ENCODE measurements around the gene KLHL12. TPM values are rescaled to one million over a fixed set of nuclear protein-coding genes. Genes with fewer than 3 reads are reported as not detected.

KLHL12 gene
- total and polyA plus RNA-seq, 2 of the 8 experiments (the other 6 are each of a cell fraction or from before 2014, with no cell fraction given), result 27.2 to 33.3 TPM

DNA sequence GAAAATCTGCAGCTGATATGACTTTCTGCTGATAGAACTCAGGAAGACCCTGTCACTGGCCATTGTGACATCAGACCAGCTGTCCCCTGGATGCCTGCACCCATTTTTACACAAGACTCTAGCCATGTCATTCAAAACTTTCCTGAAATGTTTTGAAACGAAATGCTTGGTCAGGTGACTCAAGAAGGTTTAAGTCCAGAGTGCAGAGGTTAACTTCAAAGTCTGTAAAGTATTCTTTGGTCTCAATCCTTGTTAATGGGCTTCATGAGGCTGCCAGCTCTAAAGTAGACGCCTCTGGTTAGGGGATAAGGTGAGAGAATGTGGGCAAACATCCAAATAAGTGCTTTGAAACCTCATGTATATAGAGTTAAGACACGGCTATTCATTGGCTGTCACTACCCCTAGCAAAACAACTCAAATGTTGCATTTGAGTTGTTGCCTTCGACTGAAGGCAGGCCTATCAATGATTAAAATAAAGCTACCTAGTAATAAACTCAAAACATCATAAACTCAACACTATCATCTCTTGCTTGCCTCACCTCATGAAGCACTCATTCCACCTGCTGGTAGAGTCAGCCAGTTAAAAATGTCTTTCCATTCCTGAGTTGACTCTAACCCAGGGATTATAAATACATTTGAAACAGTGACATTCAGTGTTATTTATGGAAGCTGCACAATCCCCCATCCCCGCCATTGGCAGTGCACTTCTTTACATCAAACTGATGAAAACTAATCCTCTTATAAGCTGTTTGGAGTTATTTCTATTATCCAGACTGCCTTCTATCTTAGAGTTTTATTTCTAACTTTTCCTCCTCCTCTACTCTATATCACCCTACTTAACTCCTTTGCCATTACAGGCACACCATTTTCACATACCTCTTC is 64.1 kb downstream of the KLHL12 start:
- Histone ChIP-seq H4K5ac (ENCODE audit: insufficient read length, low read depth, low read length) (no peak overlapping the region), H3K4me3 (ENCODE audit: extremely low read depth in 1 of 4, insufficient read depth in 2 of 4, low read depth in 3 of 4, low read length in 4 of 4) (peak overlapping the region in 3 of 4 experiments; percentile 81 to 88 (median 88); a peak in 2 of 8 replicates), H4K8ac (ENCODE audit: extremely low read depth, insufficient read depth, low read length) (no peak overlapping the region), H2BK15ac (ENCODE audit: low read length) (no peak overlapping the region), H3K9me3 (ENCODE audit: insufficient read depth in 2 of 2, low read depth in 1 of 2, low read length in 1 of 2) (no peaks in the 10 kb centered on the region), H3K9ac (replicated peaks in 1 of 4; ENCODE audit: extremely low read depth in 1 of 4, low read depth in 3 of 4, low read length in 3 of 4) (no peak overlapping the region), H3K27ac (ENCODE audit: low read depth, low read length) (no peak overlapping the region), H3K4ac (replicated peaks; ENCODE audit: insufficient read length, low read depth, low read length) (no peak overlapping the region), H3K23me2 (ENCODE audit: low read depth, low read length) (0 out of 2 replicates have a peak, but pooled peaks cover 2% of the 10 kb centered on the region), H3K79me1 (ENCODE audit: low read depth, low read length) (peaks cover 13% of the 10 kb centered on the region), H3K79me2 (ENCODE audit: control insufficient read depth in 1 of 2, insufficient read depth in 2 of 2, low read length in 2 of 2) (peaks cover 3 to 19% of the 10 kb centered on the region in 2 experiments; a peak in 3 of 4 replicates), H4K20me1 (replicated peaks in 1 of 2; ENCODE audit: control insufficient read depth in 1 of 2, insufficient read depth in 2 of 2, low read length in 2 of 2) (peaks cover 0 to 4% of the 10 kb centered on the region in 2 experiments), H2BK20ac (ENCODE audit: low read length) (no peak overlapping the region), H3K18ac (ENCODE audit: extremely low read depth, low read length) (no peak overlapping the region), H2BK120ac (replicated peaks; ENCODE audit: low read depth, low read length) (no peak overlapping the region), H2BK5ac (ENCODE audit: low read depth, low read length) (no peak overlapping the region), H3K56ac (replicated peaks; ENCODE audit: insufficient read length, low read depth, low read length) (no peak overlapping the region), H4K91ac (replicated peaks; ENCODE audit: insufficient read length, low read length) (no peak overlapping the region), H3K27me3 (replicated peaks in 1 of 4; ENCODE audit: control insufficient read depth in 3 of 4, extremely low read depth in 1 of 4, insufficient read depth in 3 of 4, low read length in 3 of 4) (no peaks in the 10 kb centered on the region), H2AFZ (ENCODE audit: low read length) (no peak overlapping the region), H2AK5ac (ENCODE audit: low read depth, low read length) (no peak overlapping the region), H3K14ac (ENCODE audit: insufficient read length) (no peak overlapping the region), H2BK12ac (ENCODE audit: low read depth, low read length) (no peak overlapping the region), H3K4me2 (ENCODE audit: insufficient read depth in 1 of 2, low read depth in 2 of 2, low read length in 2 of 2) (peak overlapping the region; percentile 84 to 85; a peak in 3 of 4 replicates), H3K4me1 (replicated peaks in 1 of 4; ENCODE audit: control insufficient read depth in 3 of 4, insufficient read depth in 4 of 4, low read length in 3 of 4) (peaks cover 0 to 8% (median 3%) of the 10 kb centered on the region in 4 experiments; a peak in 3 of 7 replicates), H3K23ac (ENCODE audit: insufficient read length) (no peak overlapping the region), H3K36me3 (ENCODE audit: control insufficient read depth in 2 of 4, insufficient read depth in 4 of 4, low read length in 3 of 4) (peaks cover under 1 to 8% (median 3%) of the 10 kb centered on the region in 4 experiments; a peak in 4 of 8 replicates)
- ChIA-PET CTCF (ENCODE audit: partially characterized antibody) (interaction anchor here (1.0 to 1.3 kb wide), 6 partner anchors 9 to 193 kb away, joined by 3 to 5 read pairs (median 4); no protein-coding TSS in a partner anchor), POLR2A (ENCODE audit: partially characterized antibody) (interaction anchor here (0.8 to 5.5 kb wide), 15 partner anchors 10 to 176 kb away, joined by 3 to 46 read pairs (median 7); partner anchors contain the start of genes KLHL12, PCAT6, RABIF and TMEM183A)
- DNase-seq (ENCODE audit: low read depth in 1 of 2, low spot score in 2 of 2) (no peak), FAIRE-seq (no peak)
- 83% methylated on average over 5 of the region's 5 CpGs; no CpG with 5 or more reads in 1 of the 2 experiments for WGBS, 2 experiments (ENCODE audit: extremely low coverage in 1 of 2, insufficient coverage in 1 of 2, insufficient read length in 1 of 2, insufficient replicate concordance in 2 of 2, low coverage in 1 of 2, low lambda C conversion rate in 2 of 2, missing lambda C conversion rate in 1 of 2)
- TF ChIP-seq, protein P1, sequence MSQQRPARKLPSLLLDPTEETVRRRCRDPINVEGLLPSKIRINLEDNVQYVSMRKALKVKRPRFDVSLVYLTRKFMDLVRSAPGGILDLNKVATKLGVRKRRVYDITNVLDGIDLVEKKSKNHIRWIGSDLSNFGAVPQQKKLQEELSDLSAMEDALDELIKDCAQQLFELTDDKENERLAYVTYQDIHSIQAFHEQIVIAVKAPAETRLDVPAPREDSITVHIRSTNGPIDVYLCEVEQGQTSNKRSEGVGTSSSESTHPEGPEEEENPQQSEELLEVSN (IDR thresholded peaks at IDR 0.05), result no peak
- no peak for TF ChIP-seq CHD2 (IDR thresholded peaks at IDR 0.05; ENCODE audit: low read length)
- no peak for TF ChIP-seq POLR2AphosphoS5 (IDR thresholded peaks at IDR 0.05; ENCODE audit: low read depth, low read length)
- no peak for TF ChIP-seq SUZ12 (IDR thresholded peaks at IDR 0.05; ENCODE audit: low read length)
- no peak for TF ChIP-seq GTF2F1 (IDR thresholded peaks at IDR 0.05; ENCODE audit: borderline replicate concordance, low read depth, low read length)
- no peak for TF ChIP-seq NRF1 (IDR thresholded peaks at IDR 0.05; ENCODE audit: low read depth, low read length)
- TF ChIP-seq TCF12 (IDR thresholded peaks at IDR 0.05; ENCODE audit: low read depth, low read length), result no peak
- TF ChIP-seq TEAD4 (IDR thresholded peaks at IDR 0.05; ENCODE audit: low read depth, low read length), result no peak
- TF ChIP-seq RXRA (IDR thresholded peaks at IDR 0.05; ENCODE audit: insufficient read depth, low read depth, low read length), result no peak
- no peak for TF ChIP-seq JUND (IDR thresholded peaks at IDR 0.05; ENCODE audit: low read length)
- no peak for TF ChIP-seq HDAC2 (IDR thresholded peaks at IDR 0.05; ENCODE audit: borderline replicate concordance in 1 of 2, low read depth in 2 of 2, low read length in 2 of 2)
